GM18870 (cell line): ENCODE data around the gene DYRK1A.
"Not testable (repeated sequence)": the region's sequence is repeated elsewhere in the genome, so short reads cannot be mapped to it uniquely, and the experiment has no call there.

Source experiments
- ATAC-seq: cut with Tn5 transposase; IDR thresholded peaks from one replicate; pipeline ENCODE4 v1.9.1; 2021; ENCODE audit warnings: moderate library complexity; ENCODE audit not compliant: unreplicated experiment

Gene DYRK1A

GRCh38 chr21:37546949-37547614 lies 180.5 kb downstream of the DYRK1A start:
- no peak for ATAC-seq

DNA sequence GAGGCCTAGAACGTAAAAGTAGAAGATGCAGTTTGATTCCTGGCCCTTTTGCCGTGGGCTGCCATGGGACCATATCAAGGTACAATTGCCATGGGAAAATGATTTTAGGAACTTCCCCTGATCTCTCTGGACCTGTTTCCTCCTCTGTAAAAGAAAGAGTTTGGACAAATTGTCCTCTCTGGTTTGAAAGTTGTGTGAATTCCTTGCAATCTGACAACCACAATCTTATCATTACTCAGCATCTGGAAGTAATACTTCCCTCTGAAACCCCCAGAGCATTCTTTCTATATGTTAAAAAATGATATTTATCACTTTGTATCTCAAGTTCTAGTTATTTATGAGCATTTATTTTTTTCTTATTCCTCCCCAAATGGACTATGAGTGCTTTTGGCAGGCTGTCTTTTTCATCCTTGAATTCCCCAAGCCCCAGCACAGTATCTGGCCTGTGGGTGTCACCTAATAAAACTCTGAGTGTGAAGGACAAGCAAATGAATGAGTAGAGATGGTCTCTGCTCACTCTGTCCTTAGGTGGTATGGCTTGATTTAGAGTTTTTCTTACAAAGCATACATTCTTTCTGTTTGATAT lies 181.1 kb downstream of the DYRK1A start:
- ATAC-seq = no peak

GRCh38 chr21:37548521-37548981 lies 182.0 kb downstream of the DYRK1A start:
- ATAC-seq = no peak

GRCh38 chr21:37549730-37550129 lies 183.2 kb downstream of the DYRK1A start:
- ATAC-seq = not testable (repeated sequence)

GRCh38 chr21:37550157-37550556 lies 183.6 kb downstream of the DYRK1A start:
- no peak for ATAC-seq

DNA sequence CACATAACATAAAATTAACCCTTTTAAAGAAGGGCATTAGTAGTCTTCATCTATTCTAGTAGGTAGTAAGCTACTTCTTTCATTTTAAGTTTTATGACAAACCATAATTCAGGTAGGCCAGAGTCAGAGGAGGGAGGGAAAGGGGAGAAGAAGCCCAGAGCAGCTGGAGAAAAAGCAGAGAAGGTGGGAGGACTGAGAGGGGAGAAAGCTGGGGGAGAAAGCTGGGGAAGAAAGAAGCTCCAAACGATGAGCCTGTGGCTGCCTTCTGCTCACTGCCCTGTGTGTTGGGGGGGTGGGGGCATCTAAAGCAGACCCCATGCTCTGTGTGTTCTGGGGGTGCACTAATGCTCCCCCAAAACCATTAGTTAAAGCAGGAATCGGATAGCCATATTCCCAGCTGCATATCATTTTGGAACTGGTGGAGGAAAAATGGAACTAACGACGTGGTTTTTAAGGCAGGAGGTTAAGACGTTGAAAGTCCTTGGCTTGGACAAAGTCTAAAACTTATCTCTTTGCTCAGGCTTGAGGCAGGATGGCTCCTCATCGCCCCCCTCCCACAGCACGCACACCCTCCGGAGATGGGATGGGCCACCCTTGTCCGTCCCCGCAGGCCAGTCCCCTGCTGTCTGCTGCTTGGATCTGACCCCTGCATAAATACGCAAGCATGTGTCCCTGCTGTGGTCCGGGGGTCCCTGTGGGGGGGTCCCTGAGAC lies 184.2 kb downstream of the DYRK1A start:
- ATAC-seq = no peak

GRCh38 chr21:37551331-37551992 lies 184.9 kb downstream of the DYRK1A start:
- ATAC-seq = no peak

DNA sequence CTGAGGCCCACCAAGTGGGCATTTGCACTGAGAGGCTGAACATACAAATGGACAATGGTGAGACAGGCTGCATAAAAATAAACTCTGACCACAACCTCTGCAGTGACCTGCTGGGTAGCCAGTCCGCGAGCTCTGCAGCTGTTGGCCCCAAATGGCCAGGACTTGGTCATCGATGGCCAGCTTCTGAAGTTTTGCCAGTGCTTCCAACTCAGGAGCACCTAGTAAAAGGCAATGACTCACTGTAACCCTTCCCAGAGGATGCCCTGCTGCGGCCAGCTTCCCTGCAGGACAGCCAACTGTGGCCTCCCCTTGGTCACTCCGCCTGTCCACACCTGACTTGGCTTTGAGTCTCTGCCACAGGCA lies 185.4 kb downstream of the DYRK1A start:
- no peak for ATAC-seq

DNA sequence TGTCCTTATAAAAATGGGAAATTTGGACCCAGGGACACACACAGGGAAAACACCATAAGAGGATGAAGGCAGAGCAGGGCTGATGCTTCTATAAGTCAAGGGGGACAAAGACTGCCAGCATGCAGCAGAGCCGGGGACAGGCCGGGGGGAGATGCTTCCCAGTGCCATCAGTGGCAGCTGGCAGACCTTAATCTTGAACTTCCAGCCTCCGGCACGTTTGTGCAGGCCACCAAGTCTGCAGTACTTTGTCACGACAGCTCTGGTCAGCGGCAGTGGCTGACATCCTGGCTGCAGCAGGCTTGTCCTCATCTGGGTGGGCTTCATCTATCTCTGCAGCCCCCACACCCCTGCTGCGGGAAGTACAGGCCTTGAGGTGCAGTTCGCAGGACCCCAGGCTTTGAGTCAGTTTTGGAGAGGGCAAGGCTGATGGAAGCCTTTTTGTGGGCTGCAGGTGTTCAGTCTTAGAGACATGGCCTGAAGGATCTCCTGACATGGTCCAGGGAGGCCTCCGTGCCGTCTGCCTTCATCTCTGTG lies 186.0 kb downstream of the DYRK1A start:
- ATAC-seq = no peak

DNA sequence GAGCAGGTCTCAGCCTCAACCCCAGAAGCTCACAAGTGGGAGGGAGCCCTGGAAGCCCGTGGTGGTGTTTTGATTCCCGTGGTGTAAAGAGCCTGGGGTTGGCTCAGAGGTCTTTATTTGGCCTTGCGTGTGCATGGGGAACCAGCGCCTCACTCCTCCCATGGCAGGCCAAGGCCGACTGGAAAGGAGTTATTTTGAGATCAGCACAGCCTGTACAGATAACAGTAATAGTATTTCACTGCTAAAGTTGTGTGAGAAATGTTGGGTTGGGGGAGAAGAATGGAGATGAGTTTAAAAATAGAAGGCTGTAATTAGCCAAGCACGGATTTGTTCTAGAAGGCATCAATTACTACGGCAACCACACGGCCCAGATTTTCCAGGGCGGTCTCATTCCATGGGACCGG lies 186.5 kb downstream of the DYRK1A start:
- ATAC-seq = no peak

DNA sequence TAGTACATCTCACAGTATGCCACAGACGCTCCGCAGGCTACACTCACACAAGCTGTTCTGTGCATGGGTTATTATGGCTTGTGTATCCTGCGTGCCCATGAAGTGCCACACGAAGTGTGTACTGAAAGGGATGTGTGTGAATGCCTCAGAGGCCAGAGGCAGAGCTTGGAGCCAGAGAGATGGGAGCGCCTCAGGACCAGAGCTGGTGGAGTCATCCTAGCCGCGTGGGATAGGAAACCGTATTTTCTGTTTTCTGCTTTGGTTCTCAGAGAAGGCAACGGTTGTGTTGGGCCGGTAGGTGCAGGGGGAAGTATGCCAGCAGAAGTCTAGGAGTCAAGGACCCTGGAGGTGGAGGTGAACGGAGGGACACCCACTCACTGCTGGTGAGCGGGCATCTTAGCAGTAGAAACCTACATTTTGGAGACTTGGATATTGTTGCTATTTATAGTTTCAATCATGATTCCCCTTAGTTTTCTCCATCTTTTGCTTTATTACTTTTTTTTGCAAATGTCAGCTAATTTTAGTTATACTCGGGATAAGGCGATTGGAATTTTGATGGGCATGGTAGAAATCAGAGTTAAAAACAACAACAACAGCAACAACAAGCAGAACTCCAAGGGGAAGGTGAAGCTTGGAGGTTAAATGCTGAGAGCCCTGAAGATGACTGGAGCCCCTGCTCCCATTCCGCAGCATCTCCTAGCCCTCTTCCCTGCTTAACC lies 188.2 kb downstream of the DYRK1A start:
- ATAC-seq = no peak

DNA sequence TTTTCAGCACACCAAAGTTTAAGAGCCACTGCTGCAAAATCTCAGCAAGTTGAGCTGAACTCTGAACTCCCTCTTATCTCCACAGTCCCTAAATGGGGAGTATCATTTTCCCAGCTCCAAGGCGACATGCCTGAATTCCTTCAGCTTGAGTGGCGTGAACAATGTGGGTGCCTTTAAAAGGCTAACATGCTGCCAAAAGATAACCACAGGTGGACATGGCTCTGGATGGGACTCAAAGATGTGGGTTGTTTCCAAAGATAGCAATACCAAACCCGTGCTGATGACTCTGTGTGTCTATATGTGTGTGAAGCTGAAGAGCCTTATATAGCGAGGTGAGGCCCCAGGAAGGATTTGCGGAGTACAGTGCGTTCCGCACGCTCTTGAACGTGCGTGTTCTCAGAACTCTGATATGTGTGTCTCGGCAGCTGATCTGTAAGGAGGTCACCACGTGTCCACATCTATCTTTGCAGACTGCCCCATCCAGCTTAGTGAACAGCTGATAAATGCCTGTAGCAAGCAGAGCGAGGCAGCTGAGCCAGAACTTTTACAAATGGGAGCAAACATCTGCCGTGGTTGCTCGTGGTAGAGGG lies 189.2 kb downstream of the DYRK1A start:
- ATAC-seq = no peak

DNA sequence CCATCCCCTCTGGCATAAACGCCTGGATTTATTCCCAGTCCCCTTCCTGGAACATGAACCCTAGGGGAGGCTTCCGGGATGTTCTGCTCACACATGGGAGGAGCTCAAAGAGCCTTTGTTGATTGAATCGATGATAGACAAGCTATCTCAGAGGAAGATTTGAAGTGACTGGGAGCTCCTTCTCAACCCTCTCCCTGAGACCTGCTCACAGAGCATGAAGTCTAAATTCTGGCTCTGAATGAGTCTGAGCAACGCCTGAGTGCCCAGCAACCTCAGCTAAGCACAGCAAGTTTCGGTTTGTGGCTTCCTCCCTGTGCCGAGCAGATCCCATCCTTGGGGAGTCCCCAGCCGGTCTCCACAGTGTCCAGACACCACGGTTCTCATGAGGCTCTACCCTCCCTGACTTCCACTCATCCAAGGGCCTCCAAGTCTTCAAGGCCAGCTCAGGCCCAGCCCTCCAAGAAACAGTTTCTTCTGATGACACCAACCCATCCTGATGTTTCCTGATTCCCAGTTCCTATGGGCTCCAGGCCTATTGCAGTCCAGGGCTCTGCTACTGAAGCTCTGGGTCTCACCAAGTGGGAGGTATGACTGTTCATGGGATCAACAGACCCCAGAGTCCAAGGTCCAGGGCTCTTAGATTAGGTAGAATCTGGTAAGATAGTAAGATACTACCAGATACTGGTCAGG lies 190.8 kb downstream of the DYRK1A start:
- peak; percentile 94 for ATAC-seq

DNA sequence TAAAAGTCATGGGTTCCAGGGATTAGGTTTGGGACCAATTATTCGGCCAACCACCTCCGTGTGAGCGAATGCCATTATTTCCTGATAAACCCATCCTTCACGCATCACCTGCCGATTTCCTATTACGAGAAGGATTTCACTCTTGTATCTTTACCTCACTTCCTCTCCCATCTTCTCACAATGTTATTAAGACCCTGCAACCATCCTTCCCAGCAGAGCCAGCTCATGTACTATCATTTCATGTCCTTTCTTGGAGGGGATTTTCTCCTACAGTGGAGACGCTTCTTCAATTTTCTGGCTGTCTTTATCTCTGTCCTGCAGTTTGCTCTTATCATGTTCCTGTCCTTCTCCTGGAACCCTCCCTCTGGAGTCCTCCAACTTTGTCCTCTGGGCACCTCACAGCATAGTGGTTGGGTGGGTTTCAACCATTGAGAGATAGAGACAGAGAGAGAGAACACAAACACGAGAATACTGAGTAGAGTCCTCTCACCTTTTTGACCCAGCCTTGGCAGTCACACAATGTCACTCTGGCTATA lies 192.2 kb downstream of the DYRK1A start:
- no peak for ATAC-seq

DNA sequence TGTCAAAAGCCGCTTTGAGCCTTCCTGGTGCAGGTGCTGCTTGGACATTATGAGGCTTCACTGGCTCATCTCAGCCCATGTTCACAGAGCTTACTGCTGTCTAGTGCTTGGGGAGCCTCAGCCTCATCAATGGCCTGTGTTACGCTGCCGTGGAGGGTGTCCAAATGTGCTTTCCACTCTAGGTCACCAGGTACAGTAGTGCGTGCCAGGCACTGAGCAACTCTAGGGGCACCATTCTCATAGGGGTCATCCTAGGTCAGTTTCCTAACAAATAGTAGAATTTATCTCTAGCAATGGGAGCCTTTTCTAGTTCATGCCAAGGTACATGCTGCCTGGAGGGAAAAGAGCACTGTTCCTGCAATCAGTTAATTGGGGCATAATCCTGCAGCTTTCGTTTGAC lies 193.8 kb downstream of the DYRK1A start:
- ATAC-seq = no peak

DNA sequence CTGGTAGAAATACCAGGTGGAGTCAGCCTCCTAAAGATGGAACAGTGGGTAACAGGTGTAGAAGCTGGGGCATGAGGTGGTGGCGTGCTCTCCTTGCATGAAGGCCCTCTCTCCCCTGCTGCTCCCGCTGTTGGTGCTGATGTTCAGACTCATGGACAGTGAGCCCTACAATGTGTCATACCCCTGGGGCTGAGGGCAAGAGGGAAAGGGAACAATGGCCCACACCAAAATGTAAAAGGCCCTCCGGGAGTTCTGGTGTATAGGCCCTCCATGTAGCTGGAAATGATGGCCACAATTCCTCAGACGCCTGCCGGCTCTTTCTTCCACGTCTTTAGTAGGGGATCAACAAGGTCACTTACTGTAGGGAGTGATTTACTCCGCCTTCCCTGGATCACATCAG lies 194.9 kb downstream of the DYRK1A start:
- no peak for ATAC-seq

DNA sequence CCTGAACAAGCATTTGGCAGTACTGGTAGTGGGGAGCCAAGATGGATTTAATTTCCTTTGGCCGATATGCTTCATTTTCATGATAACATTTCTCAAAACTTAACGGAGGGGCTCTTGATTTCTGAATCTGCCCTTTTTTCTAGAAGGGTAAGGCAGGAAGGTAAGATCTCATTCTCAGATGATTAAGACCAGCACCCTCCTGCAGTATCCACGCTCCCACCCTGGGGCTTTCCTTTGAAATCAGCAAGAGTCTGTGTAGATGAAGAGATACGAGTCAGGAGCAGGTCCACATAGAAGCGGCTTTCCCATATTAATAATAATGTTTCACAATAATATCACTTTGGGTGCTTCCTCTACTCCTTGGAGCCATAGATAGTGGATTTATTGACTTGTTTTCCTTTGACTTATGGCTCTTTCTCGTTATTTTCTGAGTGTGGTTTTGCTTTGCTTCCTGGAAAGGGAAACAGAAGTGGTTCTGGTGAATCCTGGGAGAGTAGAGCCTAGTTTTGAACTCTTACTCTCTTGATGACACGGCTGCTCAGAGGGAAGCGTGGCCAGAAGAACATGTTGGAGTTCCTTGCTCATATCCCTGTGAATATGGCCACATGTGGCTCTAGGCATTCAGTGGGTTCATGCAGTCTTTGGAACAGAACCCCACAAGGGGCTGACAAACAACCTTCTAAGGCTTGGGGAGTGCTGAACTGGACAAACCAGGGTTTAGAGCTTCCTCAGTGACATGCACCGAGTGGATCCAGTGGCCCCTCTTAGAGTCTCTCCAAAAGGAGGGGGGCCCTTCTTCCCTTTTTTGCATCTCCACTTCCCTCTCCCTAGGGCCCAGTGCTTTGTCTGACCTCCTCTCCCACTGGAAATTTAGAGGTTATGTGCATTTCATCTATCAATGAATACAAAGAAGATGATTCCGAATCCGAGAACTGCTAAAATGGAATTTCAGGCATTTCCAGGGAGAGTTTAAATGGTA lies 195.7 kb downstream of the DYRK1A start:
- ATAC-seq = no peak

- ATAC-seq = peak; percentile 9
Measured at GRCh38 chr21:37562920-37563640, 196.5 kb downstream of the DYRK1A start.
